A673 (cell line): ENCODE results near the gene PRPSAP2. TPM values are rescaled to one million over a fixed set of nuclear protein-coding genes. Genes with fewer than 3 reads are reported as not detected.
"Not testable (repeated sequence)": the region's sequence is repeated elsewhere in the genome, so short reads cannot be mapped to it uniquely, and the experiment has no call there.

Source experiments
- BruUV-seq: library from RNA; stranded (reverse); fragments of 400-500 nt; replicated peaks from 2 replicates; lab custom pipeline; 2021; lab: Mats Ljungman, UMichigan
- CTCF ChIA-PET: fragments of 300-600 bp; sonication (Branson Sonifier 250); formaldehyde crosslinking; loops from one replicate; lab custom pipeline; 2022; ENCODE audit warnings: antibody characterized with exemption; lab: Charles Lee
- POLR2A ChIA-PET: fragments of 300-600 bp; sonication (Branson Sonifier 250); formaldehyde crosslinking; loops from one replicate; lab custom pipeline; 2022; ENCODE audit warnings: antibody characterized with exemption; ENCODE audit not compliant: low non-redundant PET; lab: Charles Lee
- DNase-seq: peaks from one replicate; pipeline ENCODE4 v3.0.0-alpha.2; 2015; ENCODE audit warnings: low spot score
- H3K27ac ChIP-seq: fragments of 200-600 bp; sonication (generic); 2 replicates; pipeline ENCODE4 v1.5.1; 2016; ENCODE audit warnings: mixed run types, low read depth, mild to moderate bottlenecking, mixed read lengths, antibody characterized with exemption, low read length; ENCODE audit not compliant: poor library complexity, severe bottlenecking
- H3K27me3 ChIP-seq: fragments of 200-600 bp; sonication (generic); replicated peaks from 2 replicates; pipeline ENCODE4 v1.6.1; 2017; ENCODE audit warnings: mixed run types, low read depth, mild to moderate bottlenecking, mixed read lengths, antibody characterized with exemption, low read length; ENCODE audit not compliant: insufficient read depth, poor library complexity
- H3K36me3 ChIP-seq: fragments of 200-600 bp; sonication (generic); 2 replicates; pipeline ENCODE4 v1.6.1; 2016; ENCODE audit warnings: mixed run types, mild to moderate bottlenecking, mixed read lengths, antibody characterized with exemption, low read length; ENCODE audit not compliant: insufficient read depth, poor library complexity, severe bottlenecking
- H3K4me1 ChIP-seq: fragments of 200-600 bp; sonication (generic); 2 replicates; pipeline ENCODE4 v1.6.1; 2017; ENCODE audit warnings: mixed run types, mild to moderate bottlenecking, mixed read lengths, antibody characterized with exemption, low read length; ENCODE audit not compliant: insufficient read depth, poor library complexity, severe bottlenecking
- H3K4me3 ChIP-seq: fragments of 200-600 bp; sonication (generic); 2 replicates; pipeline ENCODE4 v1.5.1; 2016; ENCODE audit warnings: low read depth, mixed run types, mild to moderate bottlenecking, mixed read lengths, low read length; ENCODE audit not compliant: poor library complexity, severe bottlenecking
- H3K9me3 ChIP-seq: fragments of 200-600 bp; sonication (generic); 2 replicates; pipeline ENCODE4 v1.6.1; 2016; ENCODE audit warnings: mixed run types, low read depth, mild to moderate bottlenecking, mixed read lengths, antibody characterized with exemption, low read length; ENCODE audit not compliant: poor library complexity, severe bottlenecking
- EZH2 ChIP-seq: fragments of 200-600 bp; sonication (generic); IDR thresholded peaks from 2 replicates; pipeline ENCODE4 v1.6.1; 2017; ENCODE audit warnings: borderline replicate concordance, low read depth, mild to moderate bottlenecking, mixed read lengths, antibody characterized with exemption, low read length; ENCODE audit not compliant: poor library complexity, severe bottlenecking
- intact Hi-C: fragments of 100-400 bp; cut with micrococcal nuclease; formaldehyde crosslinking; loops from one replicate; pipeline ENCODE4 v1.10.0; 2022; ENCODE audit not compliant: unreplicated experiment
- total RNA-seq: library from RNA; stranded (reverse); gene quantifications from 2 replicates; pipeline ENCODE4 v1.2.3, GENCODE V29; 2021
- TF ChIP-seq, protein P1 (sequence below): fragments of 300-800, 200-600 bp; sonication (generic); conservative IDR thresholded peaks from 2 replicates; pipeline ENCODE4 v1.5.1; 2017; ENCODE audit warnings: low read depth, mild to moderate bottlenecking, antibody characterized with exemption, low read length, moderate library complexity, mixed read lengths

The PRPSAP2 gene
- total RNA-seq, 1 experiment from 2014 or later: 72.1 TPM

DNA sequence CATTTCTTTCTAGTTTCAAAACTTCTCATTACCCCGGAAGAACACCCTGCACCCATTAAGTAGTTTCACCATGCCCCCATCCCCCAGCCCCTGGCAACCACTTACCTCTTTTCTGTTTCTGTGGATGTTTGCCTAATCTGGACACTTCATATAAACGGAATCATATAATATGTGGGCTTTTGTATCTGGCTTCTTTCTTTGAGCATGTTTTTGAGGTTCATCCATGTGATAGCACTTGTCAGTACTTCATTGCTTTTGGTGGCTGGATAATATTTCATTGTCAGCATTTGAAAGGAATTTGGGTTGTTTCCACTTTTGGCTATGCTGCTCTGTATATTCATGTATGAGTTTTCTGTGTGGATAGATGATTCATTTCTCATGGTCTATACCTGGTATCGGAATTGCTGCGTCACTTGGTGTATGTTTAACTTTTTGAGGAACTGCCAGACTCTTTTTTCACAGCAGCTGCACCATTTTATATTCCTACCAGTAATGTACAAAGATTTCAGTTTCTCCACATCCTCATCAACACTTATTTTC is 64.1 kb downstream of the PRPSAP2 start:
- Histone ChIP-seq H3K4me3 (no peak overlapping the region), H3K27me3 (no peaks in the 10 kb centered on the region), H3K27ac (no peak overlapping the region), H3K36me3 (peaks cover 15% of the 10 kb centered on the region), H3K4me1 (no peaks in the 10 kb centered on the region), H3K9me3 (no peaks in the 10 kb centered on the region)
- CTCF ChIA-PET: no interaction called here
- POLR2A ChIA-PET: no interaction called here
- no peak for DNase-seq
- TF ChIP-seq, protein P1, sequence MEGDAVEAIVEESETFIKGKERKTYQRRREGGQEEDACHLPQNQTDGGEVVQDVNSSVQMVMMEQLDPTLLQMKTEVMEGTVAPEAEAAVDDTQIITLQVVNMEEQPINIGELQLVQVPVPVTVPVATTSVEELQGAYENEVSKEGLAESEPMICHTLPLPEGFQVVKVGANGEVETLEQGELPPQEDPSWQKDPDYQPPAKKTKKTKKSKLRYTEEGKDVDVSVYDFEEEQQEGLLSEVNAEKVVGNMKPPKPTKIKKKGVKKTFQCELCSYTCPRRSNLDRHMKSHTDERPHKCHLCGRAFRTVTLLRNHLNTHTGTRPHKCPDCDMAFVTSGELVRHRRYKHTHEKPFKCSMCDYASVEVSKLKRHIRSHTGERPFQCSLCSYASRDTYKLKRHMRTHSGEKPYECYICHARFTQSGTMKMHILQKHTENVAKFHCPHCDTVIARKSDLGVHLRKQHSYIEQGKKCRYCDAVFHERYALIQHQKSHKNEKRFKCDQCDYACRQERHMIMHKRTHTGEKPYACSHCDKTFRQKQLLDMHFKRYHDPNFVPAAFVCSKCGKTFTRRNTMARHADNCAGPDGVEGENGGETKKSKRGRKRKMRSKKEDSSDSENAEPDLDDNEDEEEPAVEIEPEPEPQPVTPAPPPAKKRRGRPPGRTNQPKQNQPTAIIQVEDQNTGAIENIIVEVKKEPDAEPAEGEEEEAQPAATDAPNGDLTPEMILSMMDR: no peak
- intact Hi-C loops: no loop called here
- no TSS peak for BruUV-seq

DNA sequence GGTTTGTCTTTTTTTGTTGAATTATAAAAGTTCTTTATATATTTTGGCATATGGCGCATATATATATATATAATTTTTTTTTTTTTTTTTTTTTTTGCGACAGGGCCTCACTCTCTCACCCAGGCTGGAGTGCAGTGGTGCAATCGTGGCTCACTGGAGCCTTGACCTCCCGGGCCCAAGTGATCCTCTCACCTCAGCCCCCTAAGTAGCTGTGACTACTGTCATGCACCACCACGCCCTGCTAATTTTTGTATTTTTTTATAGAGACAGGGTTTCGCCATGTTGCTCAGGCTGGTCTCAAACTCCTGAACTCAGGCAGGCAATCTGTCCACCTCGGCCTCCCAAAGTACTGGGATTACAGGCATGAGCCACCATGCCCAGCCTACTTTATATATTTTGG is 64.7 kb downstream of the PRPSAP2 start:
- H3K27ac ChIP-seq: not testable (repeated sequence)

DNA sequence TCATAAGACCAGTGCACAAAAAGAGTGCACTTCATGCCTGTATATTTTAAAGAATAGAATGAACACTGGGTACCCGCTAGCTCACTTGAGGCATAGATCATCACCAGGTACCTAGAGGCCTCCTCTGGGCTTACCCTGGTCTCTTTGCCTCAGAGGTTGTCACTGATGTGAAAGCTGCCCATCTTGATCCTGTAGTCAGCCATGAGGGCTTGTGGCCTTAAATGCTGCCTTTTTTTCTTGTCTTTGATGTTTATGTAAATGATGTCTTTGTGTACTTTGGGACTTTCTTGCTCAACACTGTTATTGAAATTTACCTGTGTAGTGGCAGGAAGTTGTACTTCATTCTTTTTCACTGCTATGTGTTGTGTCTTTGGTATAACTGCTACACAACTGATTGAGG is 67.3 kb downstream of the PRPSAP2 start:
- intact Hi-C loops: no loop called here
- BruUV-seq: no TSS peak
- DNase-seq: no peak
- no peaks in the 10 kb centered on the region for H3K27me3 ChIP-seq
- peaks cover 20% of the 10 kb centered on the region for H3K36me3 ChIP-seq
- no peaks in the 10 kb centered on the region for H3K9me3 ChIP-seq
- ChIA-PET POLR2A (no interaction called here), CTCF (no interaction called here)
- no peak overlapping the region for H3K27ac ChIP-seq
- no peaks in the 10 kb centered on the region for H3K4me1 ChIP-seq
- TF ChIP-seq, protein P1: no peak
- TF ChIP-seq EZH2: no peak
- H3K4me3 ChIP-seq: no peak overlapping the region

More for the DNA sequence above, 64.7 kb downstream of the PRPSAP2 start:
- POLR2A ChIA-PET, H3K4me1 ChIP-seq, CTCF ChIA-PET, H3K9me3 ChIP-seq, H3K27me3 ChIP-seq, intact Hi-C loops, H3K4me3 ChIP-seq, DNase-seq, BruUV-seq: not testable (repeated sequence)
- peaks cover 15% of the 10 kb centered on the region for H3K36me3 ChIP-seq

DNA sequence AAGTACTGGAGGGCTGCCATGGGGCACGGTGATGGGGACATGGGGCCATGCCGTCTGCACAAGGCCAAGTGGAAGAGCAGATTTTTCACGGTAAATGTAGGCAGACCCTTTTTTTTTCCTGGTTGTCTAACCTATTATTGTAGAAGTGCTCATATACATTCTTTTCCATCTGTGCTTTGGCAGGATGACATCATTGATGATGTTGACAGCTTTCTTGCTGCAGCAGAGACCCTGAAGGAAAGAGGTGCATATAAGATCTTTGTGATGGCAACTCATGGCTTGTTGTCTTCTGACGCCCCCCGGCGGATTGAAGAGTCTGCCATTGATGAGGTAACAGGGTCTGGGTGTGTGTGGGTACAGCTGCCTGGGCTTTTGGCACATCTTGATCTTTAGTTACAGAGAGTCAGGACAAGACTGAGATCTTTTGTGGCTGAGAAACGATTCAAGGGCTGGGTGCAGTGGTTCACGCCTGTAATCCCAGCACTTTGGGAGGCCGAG is 70.7 kb downstream of the PRPSAP2 start:
- POLR2A ChIA-PET: no interaction called here
- DNase-seq: no peak
- no peaks in the 10 kb centered on the region for H3K27me3 ChIP-seq
- no peak overlapping the region for H3K27ac ChIP-seq
- CTCF ChIA-PET: no interaction called here
- H3K4me1 ChIP-seq: no peaks in the 10 kb centered on the region
- no peak overlapping the region for H3K4me3 ChIP-seq
- intact Hi-C loops: no loop called here
- H3K36me3 ChIP-seq: peaks cover 26% of the 10 kb centered on the region
- TF ChIP-seq EZH2: no peak
- TF ChIP-seq, protein P1: no peak
- H3K9me3 ChIP-seq: no peaks in the 10 kb centered on the region
- BruUV-seq: no TSS peak
